GM12872 (cell line): ENCODE data around the gene ZNF613.

Experiments used
- TF ChIP-seq, protein P1 (sequence below): IDR thresholded peaks from 3 replicates; pipeline ENCODE4 v1.5.1; 2011; ENCODE audit warnings: low read depth, mild to moderate bottlenecking, low read length, moderate library complexity; ENCODE audit not compliant: insufficient read depth

ZNF613 gene

DNA sequence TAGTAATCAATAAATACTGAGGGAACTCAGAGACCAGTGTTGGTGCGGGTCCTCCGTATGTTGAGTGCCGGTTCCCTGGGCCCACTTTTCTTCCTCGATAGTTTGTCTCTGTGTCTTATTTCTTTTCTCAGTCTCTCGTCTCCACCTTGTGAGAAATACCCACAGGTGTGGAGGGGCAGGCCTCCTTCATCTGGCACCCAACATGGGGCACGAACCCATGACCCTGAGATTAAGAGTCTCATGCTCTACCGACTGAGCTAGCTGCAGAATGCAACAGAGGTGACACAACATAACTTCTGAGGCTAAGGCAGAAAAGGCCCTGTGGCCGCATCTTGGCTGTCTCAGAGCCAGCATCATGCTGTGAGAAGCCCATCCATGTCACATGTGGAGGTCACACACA lies 5.3 kb upstream of the ZNF613 start:
- TF ChIP-seq, protein P1, sequence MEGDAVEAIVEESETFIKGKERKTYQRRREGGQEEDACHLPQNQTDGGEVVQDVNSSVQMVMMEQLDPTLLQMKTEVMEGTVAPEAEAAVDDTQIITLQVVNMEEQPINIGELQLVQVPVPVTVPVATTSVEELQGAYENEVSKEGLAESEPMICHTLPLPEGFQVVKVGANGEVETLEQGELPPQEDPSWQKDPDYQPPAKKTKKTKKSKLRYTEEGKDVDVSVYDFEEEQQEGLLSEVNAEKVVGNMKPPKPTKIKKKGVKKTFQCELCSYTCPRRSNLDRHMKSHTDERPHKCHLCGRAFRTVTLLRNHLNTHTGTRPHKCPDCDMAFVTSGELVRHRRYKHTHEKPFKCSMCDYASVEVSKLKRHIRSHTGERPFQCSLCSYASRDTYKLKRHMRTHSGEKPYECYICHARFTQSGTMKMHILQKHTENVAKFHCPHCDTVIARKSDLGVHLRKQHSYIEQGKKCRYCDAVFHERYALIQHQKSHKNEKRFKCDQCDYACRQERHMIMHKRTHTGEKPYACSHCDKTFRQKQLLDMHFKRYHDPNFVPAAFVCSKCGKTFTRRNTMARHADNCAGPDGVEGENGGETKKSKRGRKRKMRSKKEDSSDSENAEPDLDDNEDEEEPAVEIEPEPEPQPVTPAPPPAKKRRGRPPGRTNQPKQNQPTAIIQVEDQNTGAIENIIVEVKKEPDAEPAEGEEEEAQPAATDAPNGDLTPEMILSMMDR, result no peak

DNA sequence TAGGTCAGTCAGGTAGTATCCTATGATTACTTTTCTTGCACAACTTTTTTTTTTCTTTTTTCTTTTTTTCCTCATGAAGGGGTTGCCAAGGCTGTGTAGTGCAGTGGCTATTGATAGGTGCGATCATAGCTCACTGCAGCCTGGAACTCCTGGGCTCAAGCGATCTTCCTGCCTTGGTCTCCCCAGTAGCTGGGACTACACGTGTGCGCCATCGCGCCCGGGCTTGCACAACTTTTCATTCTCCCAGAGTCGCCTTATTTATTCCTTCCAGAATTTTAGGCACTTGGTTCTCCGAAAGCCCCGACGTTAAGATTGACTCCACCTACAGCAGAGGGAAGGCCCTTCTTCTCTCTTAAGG lies 867 bp upstream of the ZNF613 start:
- TF ChIP-seq, protein P1, result no peak

DNA sequence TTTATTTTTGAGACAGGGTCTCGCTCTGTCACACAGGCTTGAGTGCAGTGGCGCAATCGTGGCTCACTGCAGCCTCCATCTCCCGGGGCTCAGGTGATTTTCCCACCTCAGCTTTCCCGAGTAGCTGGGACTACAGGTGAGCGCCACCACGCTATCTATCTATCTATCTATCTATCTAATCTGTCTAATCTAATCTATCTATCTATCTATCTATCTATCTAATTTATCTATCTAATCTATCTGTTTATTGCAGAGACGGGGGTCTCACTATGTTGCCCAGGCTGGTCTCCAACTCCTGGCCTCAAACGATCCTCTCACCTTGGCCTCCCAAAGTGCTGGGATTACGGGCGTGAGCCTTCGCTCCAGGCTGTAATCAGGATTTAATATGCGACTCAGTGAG lies 587 bp downstream of the ZNF613 start:
- TF ChIP-seq, protein P1, result no peak

DNA sequence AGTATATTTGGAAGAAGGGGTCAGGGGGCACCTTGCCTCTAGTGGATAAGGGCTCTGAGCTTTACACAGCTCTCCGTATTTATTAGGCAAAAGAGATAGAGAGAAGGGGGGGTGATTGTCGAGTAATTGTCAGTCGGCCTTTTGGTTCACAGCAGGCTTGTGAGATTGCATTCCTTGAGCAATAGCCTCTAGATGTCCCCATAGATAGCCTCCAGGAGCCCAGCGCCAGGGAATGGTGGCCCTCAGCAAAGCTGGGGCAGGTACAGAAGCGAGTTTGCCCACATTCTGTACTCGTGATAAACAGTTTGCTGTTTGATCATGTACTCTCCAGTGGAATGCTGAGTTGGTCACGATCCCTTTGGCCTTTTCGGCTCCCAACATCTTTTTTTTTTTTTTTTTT lies 4.6 kb downstream of the ZNF613 start:
- TF ChIP-seq, protein P1, result no peak

DNA sequence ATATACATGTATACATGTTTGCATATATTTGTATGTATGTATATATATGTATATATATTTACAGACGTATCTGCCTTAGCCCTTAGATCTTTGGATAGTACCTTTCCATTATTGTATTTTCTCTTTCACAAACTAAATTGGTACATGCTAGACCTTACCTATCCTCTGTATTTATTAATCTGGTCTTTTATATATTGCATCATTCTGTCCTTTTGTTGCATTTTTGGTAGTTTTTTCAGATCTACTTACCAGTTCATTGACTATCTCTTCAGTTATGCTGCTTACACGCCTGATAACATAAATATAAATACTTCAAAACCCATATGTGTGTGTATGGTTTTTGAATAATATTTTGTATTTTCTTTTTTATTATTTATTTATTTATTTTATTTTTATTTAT lies 11.7 kb downstream of the ZNF613 start:
- TF ChIP-seq, protein P1, result no peak

DNA sequence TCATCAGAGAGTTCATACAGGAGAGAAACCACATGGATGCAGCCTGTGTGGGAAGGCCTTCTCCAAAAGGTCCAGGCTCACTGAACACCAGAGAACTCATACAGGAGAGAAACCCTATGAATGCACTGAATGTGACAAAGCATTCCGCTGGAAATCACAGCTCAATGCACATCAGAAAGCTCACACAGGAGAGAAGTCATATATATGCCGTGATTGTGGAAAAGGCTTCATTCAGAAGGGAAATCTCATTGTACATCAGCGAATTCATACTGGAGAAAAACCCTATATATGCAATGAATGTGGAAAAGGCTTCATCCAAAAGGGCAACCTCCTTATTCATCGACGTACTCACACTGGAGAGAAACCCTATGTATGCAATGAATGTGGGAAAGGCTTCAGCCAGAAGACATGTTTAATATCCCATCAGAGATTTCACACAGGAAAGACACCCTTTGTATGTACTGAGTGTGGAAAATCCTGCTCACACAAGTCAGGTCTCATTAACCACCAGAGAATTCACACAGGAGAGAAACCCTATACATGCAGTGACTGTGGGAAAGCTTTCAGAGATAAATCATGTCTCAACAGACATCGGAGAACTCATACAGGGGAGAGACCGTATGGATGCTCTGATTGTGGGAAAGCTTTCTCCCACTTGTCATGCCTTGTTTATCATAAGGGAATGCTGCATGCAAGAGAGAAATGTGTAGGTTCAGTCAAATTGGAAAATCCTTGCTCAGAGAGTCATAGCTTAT lies 17.7 kb downstream of the ZNF613 start:
- TF ChIP-seq, protein P1, result no peak

DNA sequence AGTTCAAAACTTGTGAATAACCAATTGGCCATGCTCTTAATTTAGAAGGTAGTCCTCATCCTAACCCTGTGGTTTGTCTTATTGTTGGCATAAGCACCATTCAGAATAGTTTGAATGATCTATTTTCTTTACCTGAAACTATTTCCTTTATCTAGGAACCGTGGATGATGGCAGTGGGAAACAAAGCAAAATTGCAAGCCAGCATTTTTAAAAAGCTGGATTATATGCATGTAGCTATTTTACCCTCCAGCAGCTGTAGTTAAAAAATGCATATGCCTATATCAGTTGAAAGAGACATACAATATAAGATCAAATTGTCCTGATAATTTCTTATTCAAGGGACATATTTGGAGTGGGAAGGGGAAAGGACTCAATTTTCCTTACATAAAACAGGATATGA lies 19.3 kb downstream of the ZNF613 start:
- TF ChIP-seq, protein P1, result no peak
